ENCODE measurements around the gene PDIA6.
A peak's percentile ranks its signal among the peaks of the same experiment; 100 is the strongest.

PDIA6 gene

GRCh38 chr2:10812362-10813162 lies at the start of gene PDIA6:
Gene PDIA6 (minus strand): TSS chr2:10812785. CDS start chr2:10812696, 89 bp downstream.
- peak; percentile 96 for DNase-seq (ENCODE audit: low spot score)

- no peak for DNase-seq (ENCODE audit: low spot score)
These were observed 49.7 kb upstream of the PDIA6 start for GRCh38 chr2:10862330-10862729.

- DNase-seq (ENCODE audit: low spot score), result no peak
These were observed 49.2 kb upstream of the PDIA6 start for GRCh38 chr2:10861765-10862164.

- DNase-seq (ENCODE audit: low spot score), result no peak
These were observed 48.3 kb upstream of the PDIA6 start for GRCh38 chr2:10860814-10861325.

GRCh38 chr2:10860081-10860813 lies 47.7 kb upstream of the PDIA6 start:
- DNase-seq (ENCODE audit: low spot score), result no peak

GRCh38 chr2:10859278-10859677 lies 46.7 kb upstream of the PDIA6 start:
- no peak for DNase-seq (ENCODE audit: low spot score)

- no peak for DNase-seq (ENCODE audit: low spot score)
These were observed 36.0 kb upstream of the PDIA6 start for GRCh38 chr2:10848541-10848940.

GRCh38 chr2:10847008-10847407 lies 34.4 kb upstream of the PDIA6 start:
- no peak for DNase-seq (ENCODE audit: low spot score)

- DNase-seq (ENCODE audit: low spot score), result no peak
These were observed 33.7 kb upstream of the PDIA6 start for GRCh38 chr2:10846110-10846861.

- DNase-seq (ENCODE audit: low spot score), result no peak
These were observed 33.1 kb upstream of the PDIA6 start for GRCh38 chr2:10845640-10846039.

- no peak for DNase-seq (ENCODE audit: low spot score)
These were observed 31.5 kb upstream of the PDIA6 start for GRCh38 chr2:10844097-10844496.

GRCh38 chr2:10842506-10842905 lies 29.9 kb upstream of the PDIA6 start:
- DNase-seq (ENCODE audit: low spot score), result no peak

- no peak for DNase-seq (ENCODE audit: low spot score)
These were observed 29.1 kb upstream of the PDIA6 start for GRCh38 chr2:10841547-10842219.

- no peak for DNase-seq (ENCODE audit: low spot score)
These were observed 27.2 kb upstream of the PDIA6 start for GRCh38 chr2:10839813-10840212.

- no peak for DNase-seq (ENCODE audit: low spot score)
These were observed 26.1 kb upstream of the PDIA6 start for GRCh38 chr2:10838734-10839133.

- no peak for DNase-seq (ENCODE audit: low spot score)
These were observed 25.0 kb upstream of the PDIA6 start for GRCh38 chr2:10837298-10838266.

- peak; percentile 68 for DNase-seq (ENCODE audit: low spot score)
These were observed 22.7 kb upstream of the PDIA6 start for GRCh38 chr2:10835052-10835970.

GRCh38 chr2:10834068-10834655 lies 21.6 kb upstream of the PDIA6 start:
- DNase-seq (ENCODE audit: low spot score), result no peak

GRCh38 chr2:10833021-10833420 lies 20.4 kb upstream of the PDIA6 start:
- DNase-seq (ENCODE audit: low spot score), result no peak
